MM.1S (cell line): Measurements from ENCODE around the gene FLYWCH1.

Experiments used
- EZH2 ChIP-seq: fragments of 300-600 bp; sonication (generic); optimal IDR thresholded peaks from 2 replicates; pipeline ENCODE3; 2017; ENCODE audit warnings: low read depth, mild to moderate bottlenecking, antibody characterized with exemption, low read length, mixed read lengths
- EZH2phosphoT487 ChIP-seq: fragments of 300-600 bp; sonication (generic); IDR thresholded peaks from 2 replicates; pipeline ENCODE4 v1.6.1; 2018; ENCODE audit warnings: antibody characterized with exemption, low read length
- TF ChIP-seq, protein P1 (sequence below): fragments of 300-600 bp; sonication (generic); IDR thresholded peaks from 2 replicates; pipeline ENCODE4 v1.5.1; 2016; ENCODE audit warnings: antibody characterized with exemption, low read length, mixed read lengths

DNA sequence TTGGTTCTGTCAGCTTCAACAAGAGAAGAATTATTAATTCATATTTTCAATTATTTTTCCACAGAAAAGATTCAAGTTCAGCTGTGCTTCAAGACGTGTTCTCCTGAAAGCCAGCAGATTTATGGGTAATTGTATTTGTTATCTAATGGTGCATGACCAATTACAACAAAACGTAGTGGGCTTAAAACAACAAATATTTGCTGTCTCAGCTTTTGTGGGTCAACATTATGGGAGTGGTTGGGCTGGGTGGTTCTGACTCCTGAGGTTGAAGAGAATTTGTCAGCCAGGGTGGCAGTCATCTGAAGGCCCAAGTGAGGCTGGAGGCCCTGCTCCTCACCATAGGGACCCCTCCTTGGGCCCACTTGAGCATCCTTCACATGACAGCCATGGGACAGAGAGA, 28.2 kb downstream of the FLYWCH1 start:
- TF ChIP-seq, protein P1, sequence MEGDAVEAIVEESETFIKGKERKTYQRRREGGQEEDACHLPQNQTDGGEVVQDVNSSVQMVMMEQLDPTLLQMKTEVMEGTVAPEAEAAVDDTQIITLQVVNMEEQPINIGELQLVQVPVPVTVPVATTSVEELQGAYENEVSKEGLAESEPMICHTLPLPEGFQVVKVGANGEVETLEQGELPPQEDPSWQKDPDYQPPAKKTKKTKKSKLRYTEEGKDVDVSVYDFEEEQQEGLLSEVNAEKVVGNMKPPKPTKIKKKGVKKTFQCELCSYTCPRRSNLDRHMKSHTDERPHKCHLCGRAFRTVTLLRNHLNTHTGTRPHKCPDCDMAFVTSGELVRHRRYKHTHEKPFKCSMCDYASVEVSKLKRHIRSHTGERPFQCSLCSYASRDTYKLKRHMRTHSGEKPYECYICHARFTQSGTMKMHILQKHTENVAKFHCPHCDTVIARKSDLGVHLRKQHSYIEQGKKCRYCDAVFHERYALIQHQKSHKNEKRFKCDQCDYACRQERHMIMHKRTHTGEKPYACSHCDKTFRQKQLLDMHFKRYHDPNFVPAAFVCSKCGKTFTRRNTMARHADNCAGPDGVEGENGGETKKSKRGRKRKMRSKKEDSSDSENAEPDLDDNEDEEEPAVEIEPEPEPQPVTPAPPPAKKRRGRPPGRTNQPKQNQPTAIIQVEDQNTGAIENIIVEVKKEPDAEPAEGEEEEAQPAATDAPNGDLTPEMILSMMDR = no peak
- TF ChIP-seq EZH2 (no peak), EZH2phosphoT487 (no peak)
